ENCODE measurements around the gene TMEM26.

TMEM26 gene

DNA sequence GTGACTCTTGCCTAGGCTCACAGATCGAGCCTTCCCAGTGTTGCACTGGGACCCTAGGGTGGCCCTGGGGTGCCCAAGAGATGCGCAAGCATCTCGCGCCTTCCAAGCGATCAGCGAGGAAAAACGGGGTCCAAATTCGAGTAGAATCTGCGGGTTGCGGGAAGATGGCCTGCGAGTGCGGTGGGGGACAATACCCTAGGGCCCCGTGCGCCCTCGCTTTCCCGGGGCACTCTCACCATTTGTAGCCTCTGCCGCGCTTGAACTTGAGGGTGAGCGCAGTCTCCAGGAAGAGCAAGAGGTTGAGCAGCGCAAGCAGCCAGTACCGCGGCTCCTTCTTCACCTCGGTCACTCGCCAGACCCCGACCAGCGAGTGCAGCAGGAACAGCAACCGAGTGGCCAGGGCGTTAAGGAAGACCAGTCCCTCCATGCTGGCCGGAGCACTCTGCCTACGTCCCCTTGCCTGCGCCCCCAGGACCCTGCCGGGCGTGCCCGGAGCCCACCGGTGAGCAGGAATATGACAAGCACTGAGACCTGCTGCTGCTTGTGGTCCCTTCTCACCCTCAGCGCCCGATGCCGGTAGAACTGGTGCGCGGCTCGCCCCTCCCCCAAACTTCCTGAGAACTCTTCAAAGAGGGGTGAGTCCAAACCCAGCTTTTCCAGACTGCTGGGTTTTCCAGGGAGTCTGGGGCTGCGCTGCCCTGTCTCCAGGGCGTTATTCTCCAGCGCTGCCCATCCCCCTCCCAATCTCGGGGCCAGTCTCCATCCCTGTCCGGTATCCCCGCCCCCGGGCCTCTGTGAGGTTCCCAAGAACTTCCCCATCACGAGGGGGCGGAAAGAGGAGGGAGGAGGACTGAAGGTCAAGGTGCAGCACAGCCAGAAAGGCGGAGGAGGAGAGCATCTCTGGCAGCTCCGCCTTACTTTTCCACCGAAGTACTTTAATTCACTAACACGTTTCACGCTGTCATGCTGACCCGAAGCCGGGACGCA lies at the start of gene TMEM26:
TSS of gene TMEM26 (minus strand) at position 727 of the 987 bp plus-strand sequence. CDS start at position 427, 300 bp downstream.
- DNase-seq, result peak in 5 of 10 donors; percentile 18 to 83 (median 19)
- intact Hi-C loops (cut with DNase I), result no loop called here

- no peak for DNase-seq
- intact Hi-C loops (cut with DNase I), result no loop called here
These were observed 47.3 kb upstream of the TMEM26 start for GRCh38 chr10:61500460-61500859.

DNA sequence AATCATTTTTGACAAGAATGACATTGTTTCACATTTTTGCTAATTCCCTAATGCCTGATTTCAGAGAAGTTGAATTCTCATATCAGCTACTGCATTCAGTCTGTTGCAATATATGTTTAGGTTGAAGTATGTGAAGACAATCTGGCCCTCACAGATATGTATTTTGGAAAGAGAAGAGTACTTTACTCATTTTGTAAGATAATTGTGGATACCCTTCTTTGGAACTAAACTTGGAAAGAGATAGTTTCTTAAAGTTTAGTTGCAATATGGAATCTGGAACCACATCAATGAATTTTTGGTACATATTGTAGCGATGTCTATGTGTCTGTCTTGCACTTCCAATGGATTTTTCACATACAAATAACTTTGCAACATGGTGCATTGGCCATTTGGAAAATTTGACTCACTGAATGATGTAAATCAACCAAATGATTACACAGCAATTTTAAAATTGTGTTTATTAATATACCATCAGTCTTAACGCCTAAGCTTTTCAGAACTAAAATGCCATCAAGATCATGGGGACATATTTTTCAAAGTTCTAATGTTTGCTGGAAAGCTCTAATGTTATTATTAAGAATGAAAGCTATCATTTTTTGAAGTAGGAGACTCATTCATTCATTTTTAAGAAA lies 39.3 kb upstream of the TMEM26 start:
- no peak for DNase-seq

GRCh38 chr10:61487506-61487905 lies 34.3 kb upstream of the TMEM26 start:
- intact Hi-C loops (cut with DNase I), result no loop called here
- DNase-seq, result no peak

More for the DNA sequence above, 39.3 kb upstream of the TMEM26 start:
- intact Hi-C loops (cut with DNase I), result no loop called here

DNA sequence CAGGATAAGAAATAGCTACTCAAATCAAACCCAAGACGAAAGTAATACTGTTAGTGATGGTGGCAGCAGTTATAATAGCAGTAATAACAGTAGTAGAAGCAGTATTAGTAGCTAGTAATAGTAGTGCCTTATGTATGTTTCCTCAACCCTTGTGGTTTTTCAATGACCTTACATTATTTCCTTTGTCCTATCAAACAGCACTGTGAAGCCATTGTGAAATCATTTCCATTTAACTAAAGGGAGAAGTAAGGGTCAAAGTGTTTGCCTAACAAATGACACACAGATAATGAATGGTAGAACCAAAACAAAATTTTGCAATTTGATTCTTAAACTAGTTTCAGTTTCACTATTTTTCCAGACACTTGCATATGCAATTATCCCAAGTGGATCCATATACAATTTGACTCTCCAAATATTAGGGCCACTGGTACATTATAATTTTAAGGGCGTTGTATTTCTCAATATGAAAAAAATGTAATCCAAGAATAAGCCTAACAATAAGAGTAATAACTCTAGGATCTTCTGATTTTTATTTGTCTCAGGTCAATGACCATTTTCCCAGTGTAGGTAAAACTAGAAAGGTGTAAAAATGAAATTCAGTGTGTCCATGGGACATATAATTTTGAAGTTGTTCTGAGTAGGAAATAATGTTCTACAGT lies 33.7 kb upstream of the TMEM26 start:
- intact Hi-C loops (cut with DNase I), result no loop called here
- DNase-seq, result no peak

DNA sequence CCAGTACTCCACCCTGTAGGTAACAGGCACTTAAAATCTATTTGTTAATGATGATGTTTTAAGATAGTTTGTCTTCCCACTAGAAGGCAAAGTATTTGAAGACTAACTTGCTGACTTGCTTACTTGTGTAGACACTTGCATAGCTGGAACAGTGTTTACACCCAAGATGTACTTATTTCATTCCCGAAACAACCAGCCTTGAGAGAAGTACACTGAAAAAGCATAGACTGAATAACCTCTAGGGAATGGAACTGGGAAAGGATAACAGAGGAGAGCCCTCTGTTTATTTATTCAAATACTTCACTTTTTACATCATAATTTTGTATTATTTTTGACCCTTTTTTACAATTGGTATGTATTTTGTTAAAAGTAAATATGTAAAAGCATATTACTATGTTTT lies 33.1 kb upstream of the TMEM26 start:
- no peak for DNase-seq
- intact Hi-C loops (cut with DNase I), result no loop called here

- intact Hi-C loops (cut with DNase I), result no loop called here
- DNase-seq, result no peak
These were observed 28.4 kb upstream of the TMEM26 start for GRCh38 chr10:61481597-61481996.

GRCh38 chr10:61480208-61480607 lies 27.0 kb upstream of the TMEM26 start:
- no peak for DNase-seq
- intact Hi-C loops (cut with DNase I), result no loop called here

DNA sequence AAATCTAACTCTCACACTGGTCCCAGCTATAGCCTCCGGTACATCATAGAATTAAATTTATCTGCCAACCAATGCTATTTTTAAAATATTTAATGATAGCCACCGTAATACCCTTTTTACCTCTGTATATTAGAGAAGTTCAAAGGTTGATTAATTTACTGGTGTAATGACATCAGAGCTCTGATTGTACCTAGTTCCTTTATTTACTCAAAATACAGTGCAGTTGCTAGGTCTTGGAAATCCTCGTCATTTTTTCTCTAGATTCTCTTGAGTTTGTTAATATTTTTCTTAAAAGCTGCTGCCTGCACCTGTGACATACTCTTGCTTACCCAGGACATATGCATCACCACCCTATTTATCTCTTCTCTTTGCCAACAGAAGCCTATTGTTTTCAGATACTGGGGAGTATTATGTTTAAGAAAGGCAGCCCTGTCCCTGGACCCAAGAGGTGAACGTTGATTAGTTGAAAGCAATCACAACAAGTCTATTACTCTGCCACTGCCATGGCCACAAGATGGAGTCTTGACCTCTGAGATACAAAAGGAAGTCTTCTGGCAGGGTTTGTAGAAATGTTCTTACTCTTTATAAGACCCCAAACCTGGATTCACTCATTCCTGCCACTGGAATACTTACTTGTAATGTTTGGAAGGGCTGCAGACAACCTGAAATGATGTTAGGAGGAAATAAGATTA lies 25.6 kb upstream of the TMEM26 start:
- no peak for DNase-seq
- intact Hi-C loops (cut with DNase I), result no loop called here

- intact Hi-C loops (cut with DNase I), result no loop called here
- DNase-seq, result no peak
These were observed 24.3 kb upstream of the TMEM26 start for GRCh38 chr10:61477451-61477850.

DNA sequence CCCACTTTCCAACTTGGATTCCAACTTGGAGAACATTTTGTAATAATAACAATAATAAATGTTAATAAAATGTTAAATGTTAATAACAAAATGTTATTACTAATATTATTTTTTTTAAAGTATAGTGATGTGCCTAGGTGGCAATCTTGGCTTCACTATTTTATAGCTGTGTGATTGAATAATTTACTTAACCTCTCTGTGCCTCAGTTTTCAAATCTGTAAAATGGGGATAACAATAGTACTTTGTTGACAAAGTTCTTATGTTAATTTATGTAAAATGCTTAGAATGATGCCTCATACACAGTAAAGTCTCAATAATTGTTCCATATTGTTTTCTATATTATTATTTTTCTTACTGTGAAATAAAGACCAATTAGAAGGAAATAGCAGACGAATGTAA lies 23.3 kb upstream of the TMEM26 start:
- DNase-seq, result no peak
- intact Hi-C loops (cut with DNase I), result no loop called here

- DNase-seq, result no peak
- intact Hi-C loops (cut with DNase I), result no loop called here
These were observed 22.3 kb upstream of the TMEM26 start for GRCh38 chr10:61475449-61475873.

DNA sequence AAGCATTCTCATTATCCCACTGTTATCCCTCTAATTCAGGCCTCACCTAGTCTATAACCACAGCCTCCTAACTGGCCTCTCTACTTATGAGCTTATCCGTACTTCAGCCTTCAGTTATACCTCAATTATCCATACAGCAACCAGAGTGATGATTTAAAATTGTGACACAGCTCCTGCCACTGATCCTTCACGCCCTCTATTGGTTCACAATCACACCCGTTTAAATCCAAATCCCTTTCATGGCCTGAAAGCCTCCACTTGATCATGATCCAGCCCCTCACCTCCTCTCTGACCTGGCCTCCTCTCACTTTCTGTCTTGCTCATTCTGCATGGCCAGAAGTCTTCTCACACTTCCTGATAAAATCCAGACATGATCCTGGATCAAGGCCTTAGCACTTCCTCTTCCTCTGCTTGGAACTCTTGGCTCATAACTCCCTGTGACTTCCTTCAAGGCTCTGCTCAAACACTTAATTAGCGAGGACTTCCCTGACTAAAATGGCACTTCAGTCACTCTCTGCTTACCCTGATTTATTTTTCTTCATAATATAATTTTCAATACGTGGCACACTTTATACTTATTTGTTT lies 19.0 kb upstream of the TMEM26 start:
- intact Hi-C loops (cut with DNase I), result no loop called here
- no peak for DNase-seq

DNA sequence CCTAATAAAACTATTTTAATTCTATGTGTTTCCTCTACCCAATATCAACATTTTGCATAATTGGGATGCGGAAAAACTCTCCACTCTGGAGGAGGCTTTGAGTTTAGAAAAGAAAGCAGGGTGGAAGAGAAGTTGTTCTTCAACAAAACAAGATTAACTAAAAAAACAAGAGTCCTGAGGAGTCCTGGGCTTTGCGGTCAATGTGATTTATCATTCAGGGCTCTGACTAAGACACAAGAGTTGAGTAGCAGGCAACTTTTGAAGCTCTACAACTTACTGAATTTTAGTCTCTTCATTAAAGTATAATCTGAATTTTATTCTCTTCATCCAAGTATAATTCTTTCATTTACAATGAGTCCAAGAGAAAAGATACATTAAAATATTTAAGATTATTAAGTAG lies 18.3 kb upstream of the TMEM26 start:
- intact Hi-C loops (cut with DNase I), result no loop called here
- DNase-seq, result no peak

DNA sequence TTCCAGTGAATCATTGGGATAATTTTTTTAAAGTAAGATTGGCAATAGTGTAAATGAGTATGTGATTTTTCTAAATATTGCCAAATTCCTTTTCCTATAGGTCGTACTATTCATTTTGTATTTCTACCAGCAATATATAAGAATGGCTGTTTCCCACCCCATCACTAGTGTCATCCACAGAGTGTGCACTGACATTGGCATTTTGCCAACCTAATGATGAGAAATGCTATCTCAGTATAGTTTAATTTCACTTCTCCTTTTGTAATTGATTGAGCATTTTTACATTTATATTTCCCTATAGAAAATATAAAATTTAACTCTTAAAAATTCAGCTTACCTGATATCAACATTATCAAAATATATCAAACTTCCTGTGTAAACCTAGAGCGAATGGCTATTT lies 17.6 kb upstream of the TMEM26 start:
- intact Hi-C loops (cut with DNase I), result no loop called here
- DNase-seq, result no peak

DNA sequence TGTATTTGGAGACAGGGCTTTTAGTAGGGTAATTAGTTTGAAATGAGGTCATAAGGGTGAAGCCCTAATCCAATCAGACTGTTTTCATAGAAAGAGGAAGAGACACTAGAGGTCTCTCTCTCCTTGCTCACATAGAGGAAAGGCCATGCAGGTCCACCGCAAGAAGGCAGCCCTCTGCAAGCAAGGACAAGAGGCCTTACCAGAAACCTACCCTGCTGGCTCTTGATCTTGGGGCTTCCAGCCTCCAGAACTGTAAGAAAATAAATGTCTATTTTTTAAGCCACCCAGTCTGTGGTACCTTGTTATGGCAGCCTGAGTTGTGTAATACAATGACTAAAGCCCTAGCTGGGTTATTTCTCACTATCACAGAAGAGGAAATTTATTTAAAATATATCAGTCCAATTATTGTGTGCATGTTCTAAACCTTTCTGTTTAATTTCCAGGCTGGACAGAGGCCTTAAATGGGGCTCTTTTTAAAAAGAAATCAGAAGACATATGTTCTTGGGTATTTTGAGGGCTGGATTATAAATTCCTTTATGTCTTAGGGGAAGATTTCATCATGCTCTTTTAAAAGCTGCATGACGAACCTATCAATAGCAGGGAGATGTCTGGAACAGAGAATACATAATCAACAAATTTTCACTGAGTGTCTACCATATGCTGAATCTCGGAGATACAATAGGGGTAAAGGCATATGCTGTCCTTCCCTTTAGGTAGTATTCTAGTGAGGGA lies 12.9 kb upstream of the TMEM26 start:
- intact Hi-C loops (cut with DNase I), result no loop called here
- no peak for DNase-seq

- no peak for DNase-seq
- intact Hi-C loops (cut with DNase I), result no loop called here
These were observed 12.0 kb upstream of the TMEM26 start for GRCh38 chr10:61465171-61465496.

- intact Hi-C loops (cut with DNase I), result no loop called here
- no peak for DNase-seq
These were observed 11.4 kb upstream of the TMEM26 start for GRCh38 chr10:61464461-61465170.
